ENCODE data around the gene LINGO1.

GRCh38 chr15:77596821-77597803 lies 35.6 kb downstream of the LINGO1 start:
- TF ChIP-seq CTCF (IDR thresholded peaks at IDR 0.05), result no peak
- TF ChIP-seq POLR2A (IDR thresholded peaks at IDR 0.05), result no peak
